Activated T-helper 1 cell treated with anti-CD3 and anti-CD28 coated beads, Interleukin-12 subunit alpha, Interleukin-12 subunit beta, Interleukin-2, Interleukin-4 antibody, amounts not matched to agents 30 ng/mL and 10 ng/mL and 1 ng/mL, durations not matched to agents 14 hours and 24 hours and 36 hours (primary cell): Measurements from ENCODE around the gene RASA3. TPM values are rescaled to one million over a fixed set of nuclear protein-coding genes. Genes with fewer than 3 reads are reported as not detected.
"Not testable (repeated sequence)": the region's sequence is repeated elsewhere in the genome, so short reads cannot be mapped to it uniquely, and the experiment has no call there.

Source experiments
- DNase-seq: peaks from one replicate; pipeline ENCODE4 v3.0.0; 2021; ENCODE audit warnings: low spot score
- H3K27ac Mint-ChIP-seq: one replicate; pipeline ENCODE4 v1.8.0; 2021; ENCODE audit warnings: mild to moderate bottlenecking, mixed read lengths
- H3K27me3 Mint-ChIP-seq: one replicate; pipeline ENCODE4 v1.8.0; 2022; ENCODE audit warnings: mild to moderate bottlenecking, moderate library complexity, mixed read lengths; ENCODE audit not compliant: insufficient read depth
- H3K36me3 Mint-ChIP-seq: one replicate; pipeline ENCODE4 v1.8.0; 2021; ENCODE audit warnings: low read depth, mixed read lengths
- H3K4me1 Mint-ChIP-seq: one replicate; pipeline ENCODE4 v1.8.0; 2021; ENCODE audit warnings: low read depth, mixed read lengths
- H3K4me3 Mint-ChIP-seq: one replicate; pipeline ENCODE4 v1.8.0; 2021; ENCODE audit warnings: mild to moderate bottlenecking, moderate library complexity, mixed read lengths
- H3K9me3 Mint-ChIP-seq: one replicate; pipeline ENCODE4 v1.8.0; 2021; ENCODE audit warnings: mixed read lengths
- intact Hi-C: fragments of 100-400 bp; cut with micrococcal nuclease; formaldehyde crosslinking; loops from one replicate; pipeline ENCODE4 v1.15.1; 2024
- total RNA-seq: library from RNA; stranded (reverse); gene quantifications from 2 replicates; pipeline ENCODE4 v1.2.3, GENCODE V29; 2022

Gene RASA3
- total RNA-seq, 1 donor from 2014 or later, result 23.5 TPM

DNA sequence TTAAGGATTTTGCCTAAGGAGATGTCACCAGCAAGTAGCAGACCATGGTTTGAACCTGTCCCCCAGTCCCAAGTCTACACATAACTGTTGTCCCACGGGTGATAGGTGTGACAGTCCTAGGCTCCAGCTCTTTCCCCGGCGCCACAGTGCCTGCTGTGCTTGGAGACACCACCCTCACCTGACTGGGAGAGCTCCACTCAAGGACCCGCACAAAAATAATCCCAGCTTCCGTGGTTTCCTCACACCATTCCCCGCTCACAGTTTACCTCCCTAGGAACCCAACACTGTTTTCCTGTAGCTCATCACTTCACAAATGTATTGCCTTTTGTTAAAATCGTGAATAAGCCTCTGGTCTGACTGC, 19.8 kb upstream of the RASA3 start:
- H3K27me3 Mint-ChIP-seq, result no peaks in the 10 kb centered on the region
- no peak overlapping the region for H3K27ac Mint-ChIP-seq
- peaks cover 10% of the 10 kb centered on the region for H3K36me3 Mint-ChIP-seq
- intact Hi-C loops, result no loop called here
- no peak overlapping the region for H3K4me3 Mint-ChIP-seq
- peaks cover 6% of the 10 kb centered on the region for H3K9me3 Mint-ChIP-seq
- peaks cover 81% of the 10 kb centered on the region for H3K4me1 Mint-ChIP-seq
- no peak for DNase-seq

DNA sequence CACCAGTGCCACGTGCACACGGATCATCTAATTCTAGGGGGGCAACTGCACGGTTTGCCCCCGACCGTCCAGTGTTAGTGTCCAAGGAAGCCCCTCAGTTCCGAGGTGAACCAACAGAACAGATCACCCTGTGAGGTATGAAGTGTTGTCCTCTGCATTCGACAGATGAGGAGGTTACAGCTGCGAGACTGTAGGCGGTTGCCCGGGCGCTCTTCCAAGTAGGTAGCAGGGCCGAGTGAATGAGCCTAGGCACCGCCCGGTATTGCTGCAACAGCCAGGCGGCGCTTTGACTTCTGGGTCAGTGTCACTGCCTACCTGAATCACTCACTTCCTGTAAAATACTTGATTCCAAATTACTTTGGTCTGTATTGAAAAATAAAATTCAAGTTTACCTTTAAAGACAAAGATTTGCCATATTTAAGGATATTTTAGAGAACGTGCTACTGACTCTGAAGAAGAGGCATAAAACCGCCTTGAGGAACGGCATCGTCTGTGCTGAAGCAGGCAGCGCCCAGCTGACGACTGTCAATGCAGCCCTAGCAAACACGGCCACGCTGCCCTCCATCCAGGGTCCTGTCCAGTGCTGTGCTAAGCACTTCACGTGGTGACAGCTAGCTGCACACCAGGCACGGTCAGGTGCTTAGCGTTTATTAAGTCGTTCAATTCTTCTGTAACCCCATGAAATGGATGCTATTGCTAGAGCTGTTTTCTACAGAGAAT, 19.3 kb upstream of the RASA3 start:
- Mint-ChIP-seq H3K4me1 (peaks cover 80% of the 10 kb centered on the region), H3K36me3 (peaks cover 9% of the 10 kb centered on the region), H3K4me3 (peak overlapping the region; percentile 23), H3K27me3 (no peaks in the 10 kb centered on the region), H3K27ac (peak overlapping the region; percentile 59), H3K9me3 (peaks cover 6% of the 10 kb centered on the region)
- DNase-seq, result no peak
- intact Hi-C loops, result no loop called here

DNA sequence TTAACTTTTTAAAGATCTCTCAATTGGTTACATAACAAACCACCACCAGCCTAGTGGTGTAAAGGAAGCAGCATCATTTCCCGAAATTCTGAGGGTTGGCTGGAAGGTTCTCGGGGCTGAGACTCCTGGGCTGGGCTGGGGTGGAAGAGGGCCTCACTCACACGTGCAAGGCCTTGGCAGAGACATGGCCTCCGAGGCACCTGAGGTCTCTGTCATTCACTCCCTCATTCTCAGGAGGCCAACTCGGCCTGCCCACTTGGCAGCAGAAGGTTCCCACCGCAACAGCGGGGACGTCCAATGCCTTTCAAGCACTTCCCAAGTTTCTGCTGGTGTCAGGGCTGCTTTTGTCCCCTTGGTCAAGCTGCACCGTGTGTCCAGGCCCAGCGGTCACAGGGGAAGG, 18.6 kb upstream of the RASA3 start:
- Mint-ChIP-seq H3K9me3 (peaks cover 6% of the 10 kb centered on the region), H3K36me3 (peaks cover 5% of the 10 kb centered on the region), H3K27ac (peak overlapping the region; percentile 59), H3K4me1 (peaks cover 81% of the 10 kb centered on the region), H3K27me3 (peaks cover under 1% of the 10 kb centered on the region), H3K4me3 (peak overlapping the region; percentile 23)
- intact Hi-C loops, result no loop called here
- DNase-seq, result no peak

DNA sequence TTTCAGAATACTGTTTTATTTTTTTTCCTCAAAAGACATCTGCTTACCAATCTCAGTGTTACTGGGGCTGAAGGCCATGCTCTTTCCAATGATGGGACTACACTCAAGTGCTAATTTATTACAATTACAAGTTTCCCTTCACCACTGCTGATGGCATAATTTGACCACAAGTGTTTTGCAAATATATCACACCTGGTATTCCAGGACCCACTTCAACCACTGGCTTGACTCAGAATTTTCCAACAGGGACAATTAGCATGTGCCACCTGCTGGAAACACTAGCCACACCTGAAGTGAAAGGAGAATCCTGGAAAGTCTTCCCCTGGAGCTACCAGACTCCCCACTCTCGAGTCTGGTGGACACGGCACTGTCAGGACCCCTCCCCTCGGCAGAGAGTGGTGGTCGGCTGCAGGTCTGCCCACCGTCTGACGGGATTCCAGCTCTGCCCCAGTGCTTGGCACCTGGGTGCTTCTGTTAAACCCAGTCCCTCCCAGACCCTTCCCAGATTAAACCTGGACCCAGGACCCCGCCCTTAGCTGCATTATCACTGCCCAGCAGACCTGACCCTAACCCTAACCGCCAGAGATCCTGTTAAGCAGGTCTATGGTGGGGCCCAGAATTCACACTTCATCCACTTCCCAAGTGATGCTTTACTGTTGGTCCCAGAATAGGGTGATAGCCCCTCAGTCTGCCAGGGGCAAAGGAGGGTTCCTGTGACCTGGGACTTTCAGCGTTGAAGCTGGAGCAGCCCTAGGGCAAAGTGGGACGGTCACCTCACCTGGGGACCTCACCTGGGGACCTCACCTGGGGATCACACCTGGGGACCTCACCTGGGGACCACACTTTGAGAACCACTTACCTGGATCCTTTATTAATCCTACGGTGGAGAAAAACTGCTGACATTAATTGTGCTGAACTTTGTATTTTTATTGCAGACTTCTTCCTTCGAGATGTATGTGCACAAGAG, 17.6 kb upstream of the RASA3 start:
- peak overlapping the region; percentile 31 for H3K4me3 Mint-ChIP-seq
- no peak for DNase-seq
- peaks cover 91% of the 10 kb centered on the region for H3K4me1 Mint-ChIP-seq
- peaks cover 7% of the 10 kb centered on the region for H3K36me3 Mint-ChIP-seq
- peaks cover 2% of the 10 kb centered on the region for H3K27me3 Mint-ChIP-seq
- H3K9me3 Mint-ChIP-seq, result peaks cover 6% of the 10 kb centered on the region
- H3K27ac Mint-ChIP-seq, result peak overlapping the region; percentile 85
- intact Hi-C loops, result loop anchor here (2.0 to 5.0 kb wide), 3 partner anchors 38 to 333 kb away; no protein-coding TSS in a partner anchor

DNA sequence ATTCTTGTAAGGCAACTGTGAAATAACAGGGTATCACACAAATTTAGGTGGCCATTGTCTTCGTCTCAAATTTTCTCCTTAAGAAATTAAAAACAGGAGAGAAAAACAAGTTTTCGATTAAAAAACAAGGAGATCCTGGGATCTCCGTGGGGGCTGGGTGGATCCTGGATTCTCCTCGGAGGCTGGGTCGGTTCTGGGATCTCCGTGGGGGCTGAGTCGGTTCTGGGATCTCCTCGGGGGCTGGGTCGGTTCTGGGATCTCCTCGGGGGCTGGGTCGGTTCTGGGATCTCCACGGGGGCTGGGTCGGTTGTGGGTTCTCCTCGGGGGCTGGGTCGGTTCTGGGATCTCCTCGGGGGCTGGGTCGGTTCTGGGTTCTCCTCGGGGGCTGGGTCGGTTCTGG, 16.5 kb upstream of the RASA3 start:
- not testable (repeated sequence) for H3K36me3 Mint-ChIP-seq, H3K9me3 Mint-ChIP-seq, DNase-seq, H3K27me3 Mint-ChIP-seq
- intact Hi-C loops, result loop anchor here (1.0 to 5.0 kb wide), 7 partner anchors 9 to 332 kb away; no protein-coding TSS in a partner anchor
- peaks cover 88% of the 10 kb centered on the region for H3K4me1 Mint-ChIP-seq
- peak overlapping the region; percentile 69 for H3K4me3 Mint-ChIP-seq
- peak overlapping the region; percentile 85 for H3K27ac Mint-ChIP-seq

DNA sequence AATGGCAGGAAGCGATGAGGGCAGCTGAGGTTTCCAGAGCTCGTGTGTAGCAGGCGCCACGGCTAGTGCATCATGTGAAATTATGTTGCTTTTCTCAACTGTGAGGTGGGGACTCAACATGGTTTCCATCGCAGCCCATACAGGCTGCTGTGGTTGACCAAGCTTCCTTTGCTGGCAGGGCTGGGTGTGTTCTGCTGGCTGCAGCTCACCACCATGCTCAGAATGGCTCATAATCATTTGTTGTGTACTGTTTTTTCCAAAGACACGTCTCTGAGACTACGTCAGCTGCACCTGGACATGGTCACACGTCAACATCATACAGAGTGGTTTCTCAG, 16.1 kb upstream of the RASA3 start:
- H3K4me3 Mint-ChIP-seq, result peak overlapping the region; percentile 69
- peaks cover 2% of the 10 kb centered on the region for H3K9me3 Mint-ChIP-seq
- DNase-seq, result peak; percentile 90
- peaks cover 4% of the 10 kb centered on the region for H3K36me3 Mint-ChIP-seq
- peak overlapping the region; percentile 85 for H3K27ac Mint-ChIP-seq
- peaks cover 84% of the 10 kb centered on the region for H3K4me1 Mint-ChIP-seq
- H3K27me3 Mint-ChIP-seq, result peaks cover 2% of the 10 kb centered on the region
- intact Hi-C loops, result loop anchor here (1.0 to 5.0 kb wide), 7 partner anchors 8 to 331 kb away; no protein-coding TSS in a partner anchor

DNA sequence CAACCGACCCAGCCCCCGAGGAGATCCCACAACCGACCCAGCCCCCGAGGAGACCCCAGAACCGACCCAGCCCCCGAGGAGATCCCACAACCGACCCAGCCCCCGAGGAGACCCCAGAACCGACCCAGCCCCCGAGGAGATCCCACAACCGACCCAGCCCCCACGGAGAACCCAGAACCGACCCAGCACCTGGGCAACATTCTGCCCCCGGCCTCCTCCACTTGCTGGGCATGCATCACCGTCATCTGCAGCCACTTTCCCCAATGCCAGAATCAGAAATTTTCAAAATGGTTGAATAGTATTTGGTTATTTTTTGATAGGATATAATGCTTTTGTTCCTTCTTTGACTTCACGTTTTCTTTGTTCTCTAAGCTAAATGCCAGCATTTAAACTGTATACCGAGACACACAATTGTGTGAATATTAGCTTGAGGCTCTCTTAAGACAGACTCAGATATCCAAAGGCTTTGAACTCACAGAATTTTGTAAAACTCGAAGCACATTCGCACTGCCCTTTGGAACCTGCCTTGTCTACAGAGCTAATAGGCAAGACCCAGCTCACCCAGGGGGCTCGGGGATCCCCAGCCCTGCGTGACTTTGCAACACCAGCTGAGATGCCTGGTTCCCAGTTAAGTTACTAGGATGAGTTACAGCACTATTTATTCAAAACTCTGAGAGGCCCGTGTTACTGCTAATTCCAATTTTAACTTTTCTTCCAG, 15.5 kb upstream of the RASA3 start:
- no peaks in the 10 kb centered on the region for H3K9me3 Mint-ChIP-seq
- peaks cover 78% of the 10 kb centered on the region for H3K4me1 Mint-ChIP-seq
- peak overlapping the region; percentile 69 for H3K4me3 Mint-ChIP-seq
- no peak for DNase-seq
- intact Hi-C loops, result loop anchor here (1.0 to 5.0 kb wide), 7 partner anchors 8 to 331 kb away; no protein-coding TSS in a partner anchor
- H3K27ac Mint-ChIP-seq, result peak overlapping the region; percentile 85
- peaks cover 2% of the 10 kb centered on the region for H3K36me3 Mint-ChIP-seq
- peaks cover 2% of the 10 kb centered on the region for H3K27me3 Mint-ChIP-seq

DNA sequence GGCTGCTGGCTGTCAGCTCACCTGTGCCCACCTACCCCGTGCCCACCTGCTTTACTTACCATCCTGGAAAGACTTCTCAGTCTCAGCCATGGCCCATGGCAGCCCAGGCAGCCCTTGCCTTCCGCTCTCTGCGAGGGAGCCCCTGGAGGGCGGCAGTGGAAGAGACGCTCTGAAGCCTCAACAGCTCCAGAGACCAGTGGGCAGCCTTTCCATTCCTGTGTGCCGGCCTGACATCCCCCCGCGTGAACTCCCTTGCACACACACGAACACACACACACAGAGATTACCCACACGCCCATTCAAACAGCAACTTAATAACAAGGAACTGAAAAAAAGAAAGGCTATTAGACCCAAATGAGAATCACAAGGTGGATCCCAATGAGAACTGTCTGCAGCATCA, 14.2 kb upstream of the RASA3 start:
- intact Hi-C loops, result loop anchor here (5.0 kb wide), 2 partner anchors 34 to 329 kb away; no protein-coding TSS in a partner anchor
- Mint-ChIP-seq H3K4me1 (peaks cover 66% of the 10 kb centered on the region), H3K36me3 (peaks cover 2% of the 10 kb centered on the region), H3K9me3 (no peaks in the 10 kb centered on the region), H3K27ac (peak overlapping the region; percentile 50), H3K27me3 (peaks cover 2% of the 10 kb centered on the region), H3K4me3 (peak overlapping the region; percentile 48)
- DNase-seq, result no peak

DNA sequence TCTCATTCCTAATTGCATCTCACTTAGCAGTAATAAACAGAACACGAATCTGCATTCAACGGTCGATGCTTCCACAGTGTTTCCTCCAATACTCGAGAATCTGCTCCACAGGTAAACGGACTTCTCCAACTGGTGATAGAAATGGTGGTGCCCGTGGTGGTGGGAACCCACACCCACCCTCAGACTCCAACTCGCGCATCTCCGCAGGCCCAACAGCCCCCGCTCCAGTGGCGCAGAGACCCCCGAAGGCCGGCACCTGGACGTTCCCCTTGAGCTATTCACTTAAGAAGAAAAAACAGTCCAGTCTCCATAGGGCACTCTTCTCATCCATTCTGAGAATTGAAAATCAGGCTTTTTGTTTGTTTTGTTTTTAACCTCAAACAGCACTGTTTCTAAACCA, 13.8 kb upstream of the RASA3 start:
- Mint-ChIP-seq H3K36me3 (peaks cover 2% of the 10 kb centered on the region), H3K9me3 (no peaks in the 10 kb centered on the region), H3K27me3 (peaks cover 2% of the 10 kb centered on the region), H3K4me1 (peaks cover 62% of the 10 kb centered on the region), H3K27ac (no peak overlapping the region), H3K4me3 (peak overlapping the region; percentile 56)
- DNase-seq, result no peak
- intact Hi-C loops, result loop anchor here (5.0 kb wide), 2 partner anchors 34 to 329 kb away; no protein-coding TSS in a partner anchor

DNA sequence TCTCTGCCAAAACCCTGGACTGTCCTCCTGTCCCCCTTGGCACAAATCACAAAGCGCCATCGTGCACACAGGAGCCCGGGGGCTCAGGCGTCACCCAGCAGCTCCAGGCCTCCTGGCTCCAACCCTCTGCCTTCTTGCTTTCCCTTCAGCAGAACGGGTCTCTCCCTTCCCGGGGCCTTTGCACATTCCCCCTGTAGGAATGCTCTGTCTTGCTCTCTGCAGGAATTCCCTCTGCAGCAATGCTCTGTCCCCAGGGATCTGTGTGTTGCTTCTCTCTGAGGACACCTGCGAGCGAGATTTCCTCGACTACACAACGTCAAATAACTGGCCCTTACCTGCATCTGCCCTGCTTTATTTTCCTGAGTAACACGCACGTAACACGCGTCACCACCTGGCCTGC, 13.3 kb upstream of the RASA3 start:
- intact Hi-C loops, result loop anchor here (5.0 kb wide), 2 partner anchors 33 to 328 kb away; no protein-coding TSS in a partner anchor
- Mint-ChIP-seq H3K27me3 (peaks cover 2% of the 10 kb centered on the region), H3K9me3 (no peaks in the 10 kb centered on the region), H3K36me3 (peaks cover 2% of the 10 kb centered on the region), H3K27ac (no peak overlapping the region), H3K4me3 (peak overlapping the region; percentile 56), H3K4me1 (peaks cover 57% of the 10 kb centered on the region)
- DNase-seq, result no peak

DNA sequence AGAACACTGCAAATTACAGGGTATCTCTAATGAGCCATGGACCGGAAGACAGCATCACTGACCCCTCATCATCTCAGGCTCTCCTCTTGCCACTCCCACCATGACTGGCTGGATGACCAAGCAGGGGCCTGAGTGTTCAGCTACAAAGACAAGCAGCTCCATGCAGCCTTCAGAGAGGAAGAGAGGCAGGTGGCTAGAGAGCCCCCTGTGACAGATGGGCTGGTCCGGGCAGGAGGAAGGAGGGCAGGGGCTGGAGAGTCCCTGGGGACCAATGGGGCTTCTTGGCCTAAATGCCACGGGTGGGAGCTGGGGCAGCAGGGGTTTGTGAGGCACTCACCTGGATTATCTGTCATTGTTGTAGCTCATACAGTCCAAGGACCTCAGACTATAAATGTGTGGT, 12.8 kb upstream of the RASA3 start:
- Mint-ChIP-seq H3K4me3 (peak overlapping the region; percentile 56), H3K36me3 (peaks cover 2% of the 10 kb centered on the region), H3K4me1 (peaks cover 53% of the 10 kb centered on the region), H3K27me3 (peaks cover 2% of the 10 kb centered on the region), H3K27ac (no peak overlapping the region), H3K9me3 (no peaks in the 10 kb centered on the region)
- DNase-seq, result no peak
- intact Hi-C loops, result loop anchor here (5.0 kb wide), 2 partner anchors 33 to 328 kb away; no protein-coding TSS in a partner anchor

DNA sequence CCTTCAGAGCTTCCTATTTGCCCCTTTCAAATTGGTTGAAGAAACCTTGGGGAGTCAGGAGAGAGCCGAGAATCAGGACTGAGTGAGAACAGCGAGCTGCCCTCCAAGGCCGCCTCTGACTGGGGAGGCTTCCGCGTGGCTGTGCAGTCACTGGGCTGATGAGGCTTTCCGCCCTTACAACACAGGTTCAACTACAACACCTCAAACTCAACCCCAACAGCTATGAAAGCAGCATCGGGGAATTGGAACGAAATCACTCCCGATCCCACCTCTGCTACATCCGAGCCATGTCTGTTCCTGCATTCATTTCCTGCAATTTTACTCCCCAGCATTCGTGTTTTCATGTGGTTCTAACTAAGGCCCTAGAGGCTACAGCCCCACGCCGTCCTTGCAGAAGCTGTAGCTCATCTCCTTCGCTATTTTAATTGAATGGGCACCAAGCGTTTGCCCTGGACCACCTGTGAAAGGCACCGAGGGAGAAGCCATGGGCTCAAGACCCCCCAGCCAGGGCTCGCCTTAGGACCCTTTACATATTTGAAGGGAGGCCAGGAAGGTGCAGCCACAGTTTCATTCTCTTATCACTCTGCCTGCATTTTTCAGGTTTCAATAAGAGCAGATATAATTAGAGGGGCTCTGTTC, 12.3 kb upstream of the RASA3 start:
- H3K27ac Mint-ChIP-seq, result no peak overlapping the region
- H3K4me1 Mint-ChIP-seq, result peaks cover 47% of the 10 kb centered on the region
- peaks cover 2% of the 10 kb centered on the region for H3K36me3 Mint-ChIP-seq
- DNase-seq, result no peak
- intact Hi-C loops, result loop anchor here (5.0 kb wide), 2 partner anchors 32 to 327 kb away; no protein-coding TSS in a partner anchor
- no peaks in the 10 kb centered on the region for H3K9me3 Mint-ChIP-seq
- H3K27me3 Mint-ChIP-seq, result peaks cover 2% of the 10 kb centered on the region
- H3K4me3 Mint-ChIP-seq, result no peak overlapping the region
